Muscle of back (tissue), 11 donors: ENCODE measurements around the gene P3H3. TPM values are rescaled to one million over a fixed set of nuclear protein-coding genes. Genes with fewer than 3 reads are reported as not detected.
"Not testable (repeated sequence)": the region's sequence is repeated elsewhere in the genome, so short reads cannot be mapped to it uniquely, and the experiment has no call there.

Experiments
- DNase-seq, 3 donors: peaks; one replicate each; pipeline versions ENCODE4 v3.0.0 to v3.0.0-alpha.2; 2013
- polyA plus RNA-seq, 10 donors: library from polyadenylated mRNA; unstranded; fragments of 120-200 nt; gene quantifications; one replicate each; pipeline ENCODE4 v1.2.1, GENCODE V29; 2013; ENCODE audit not compliant: insufficient read length in 10 of 10

Gene P3H3
- polyA plus RNA-seq, 10 donors = 32.6 to 62.7 (median 44.1) TPM

DNA sequence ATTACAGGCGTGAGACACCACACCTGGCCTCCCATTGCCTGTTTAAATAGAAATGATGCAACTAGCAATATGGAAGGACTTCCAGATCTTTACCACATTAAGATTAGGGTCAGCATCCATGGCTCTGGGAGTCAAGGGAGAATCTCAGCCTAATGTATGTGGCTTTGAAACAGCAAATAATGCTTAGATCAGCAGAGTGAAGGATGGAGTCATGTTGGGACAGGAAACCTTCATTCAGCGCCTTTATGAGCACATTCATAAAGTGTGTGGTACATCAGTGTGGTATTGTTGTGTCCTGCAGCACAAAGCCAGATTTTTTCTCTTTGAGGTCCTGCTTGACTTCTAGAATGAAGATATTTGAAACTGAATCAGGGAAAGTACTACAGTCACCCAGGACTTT lies 60.2 kb downstream of the P3H3 start:
- no peak for DNase-seq

DNA sequence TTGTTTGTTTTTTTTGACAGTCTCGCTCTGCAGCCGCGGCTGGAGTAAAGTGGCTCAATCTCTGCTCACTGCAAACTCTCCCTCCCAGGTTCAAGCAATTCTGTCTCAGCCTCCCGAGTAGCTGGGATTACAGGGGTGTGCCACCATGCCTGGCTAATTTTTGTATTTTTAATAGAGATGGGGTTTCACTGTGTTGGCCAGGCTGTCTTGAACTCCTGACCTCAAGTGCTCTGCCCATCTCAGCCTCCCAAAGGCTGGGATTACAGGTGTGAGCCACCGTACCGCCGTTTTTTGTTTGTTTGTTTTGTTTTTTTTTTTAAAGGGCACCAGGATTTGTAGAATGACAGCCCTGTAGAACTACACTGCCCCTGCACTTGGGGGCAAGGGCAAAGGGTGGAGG lies 60.6 kb downstream of the P3H3 start:
- DNase-seq = not testable (repeated sequence)

Other genes with a start within 250 kb of the P3H3 start
- gene CHD4, start 221.0 kb upstream of the P3H3 start, polyA plus RNA-seq = 100 to 1,000 TPM; 125 to 170 (median 147) TPM
- gene LPAR5, start 192.4 kb upstream of the P3H3 start, polyA plus RNA-seq = 1 to 10 TPM in 9 of 10 donors, under 1 TPM in 1; 0.99 to 2.3 (median 1.5) TPM
- 1 to 10 TPM; 2.1 to 3.8 (median 2.5) TPM for gene ACRBP, start 181.0 kb upstream of the P3H3 start, polyA plus RNA-seq
- gene ING4, start 165.3 kb upstream of the P3H3 start, polyA plus RNA-seq = 10 to 100 TPM; 43.7 to 54.1 (median 48.9) TPM
- 10 to 100 TPM; 40.6 to 62.3 (median 47.0) TPM for gene ZNF384, start 139.0 kb upstream of the P3H3 start, polyA plus RNA-seq
- 1 to 10 TPM; 2.6 to 7.0 (median 4.4) TPM for gene PIANP, start 127.6 kb upstream of the P3H3 start, polyA plus RNA-seq
- gene COPS7A, start 104.4 kb upstream of the P3H3 start, polyA plus RNA-seq = 10 to 100 TPM; 55.6 to 66.6 (median 61.9) TPM
- gene MLF2, start 75.3 kb upstream of the P3H3 start, polyA plus RNA-seq = 100 to 1,000 TPM; 114 to 157 (median 128) TPM
- 100 to 1,000 TPM; 245 to 421 (median 350) TPM for gene PTMS, start 62.0 kb upstream of the P3H3 start, polyA plus RNA-seq
- gene LAG3, start 55.9 kb upstream of the P3H3 start, polyA plus RNA-seq = 1 to 10 TPM in 1 of 10 donors, under 1 TPM in 9; 0.30 to 1.2 (median 0.53) TPM
- 10 to 100 TPM in 2 of 10 donors, 1 to 10 TPM in 8; 5.9 to 15.5 (median 7.7) TPM for gene CD4, start 38.9 kb upstream of the P3H3 start, polyA plus RNA-seq
- gene GPR162, start 6.6 kb upstream of the P3H3 start, polyA plus RNA-seq = 10 to 100 TPM; 15.3 to 27.6 (median 17.9) TPM
- 10 to 100 TPM; 10.3 to 40.0 (median 26.3) TPM for gene GNB3, start 12.5 kb downstream of the P3H3 start, polyA plus RNA-seq
- gene CDCA3, start 22.9 kb downstream of the P3H3 start, polyA plus RNA-seq = 10 to 100 TPM; 14.1 to 25.5 (median 19.5) TPM
- gene USP5, start 23.7 kb downstream of the P3H3 start, polyA plus RNA-seq = 10 to 100 TPM; 46.9 to 67.1 (median 59.3) TPM
- 1,000 to 10,000 TPM in 3 of 10 donors, 100 to 1,000 TPM in 7; 716 to 1,072 (median 910) TPM for gene TPI1, start 39.1 kb downstream of the P3H3 start, polyA plus RNA-seq
- gene SPSB2, start 44.9 kb downstream of the P3H3 start, polyA plus RNA-seq = 1 to 10 TPM; 2.5 to 7.0 (median 5.7) TPM
- gene LRRC23, start 76.4 kb downstream of the P3H3 start, polyA plus RNA-seq = 10 to 100 TPM in 6 of 10 donors, 1 to 10 TPM in 4; 8.4 to 11.7 (median 10.2) TPM
- gene ENO2, start 86.2 kb downstream of the P3H3 start, polyA plus RNA-seq = 10 to 100 TPM in 2 of 10 donors, 1 to 10 TPM in 8; 5.2 to 11.7 (median 8.4) TPM
- 10 to 100 TPM; 58.2 to 79.9 (median 68.1) TPM for gene ATN1, start 99.6 kb downstream of the P3H3 start, polyA plus RNA-seq
- not detected for gene RNU7-1, start 115.4 kb downstream of the P3H3 start, polyA plus RNA-seq
- gene C12orf57, start 115.6 kb downstream of the P3H3 start, polyA plus RNA-seq = 100 to 1,000 TPM; 120 to 180 (median 152) TPM
- 10 to 100 TPM in 1 of 10 donors, 1 to 10 TPM in 9; 4.3 to 10.6 (median 6.6) TPM for gene PTPN6, start 122.9 kb downstream of the P3H3 start, polyA plus RNA-seq
- gene PHB2, start 142.3 kb downstream of the P3H3 start, polyA plus RNA-seq = 100 to 1,000 TPM; 254 to 293 (median 280) TPM
- gene EMG1, start 142.5 kb downstream of the P3H3 start, polyA plus RNA-seq = 10 to 100 TPM; 27.1 to 38.6 (median 29.8) TPM
- gene LPCAT3, start 190.1 kb downstream of the P3H3 start, polyA plus RNA-seq = 10 to 100 TPM; 18.0 to 23.7 (median 20.7) TPM
- gene C1S, start 232.3 kb downstream of the P3H3 start, polyA plus RNA-seq = 100 to 1,000 TPM in 2 of 10 donors, 10 to 100 TPM in 8; 65.9 to 107 (median 83.6) TPM